CD4-positive, alpha-beta T cell treated with Interleukin-15 for 1 hour (primary cell): ENCODE results near the gene RTN4RL1.
A peak's percentile ranks its signal among the peaks of the same experiment; 100 is the strongest.

Experiments
- DNase-seq: peaks from one replicate; pipeline ENCODE4 v3.0.0-alpha.2; 2020

The RTN4RL1 gene

GRCh38 chr17:2059547-2060384 is 34.6 kb upstream of the RTN4RL1 start:
- no peak for DNase-seq

DNA sequence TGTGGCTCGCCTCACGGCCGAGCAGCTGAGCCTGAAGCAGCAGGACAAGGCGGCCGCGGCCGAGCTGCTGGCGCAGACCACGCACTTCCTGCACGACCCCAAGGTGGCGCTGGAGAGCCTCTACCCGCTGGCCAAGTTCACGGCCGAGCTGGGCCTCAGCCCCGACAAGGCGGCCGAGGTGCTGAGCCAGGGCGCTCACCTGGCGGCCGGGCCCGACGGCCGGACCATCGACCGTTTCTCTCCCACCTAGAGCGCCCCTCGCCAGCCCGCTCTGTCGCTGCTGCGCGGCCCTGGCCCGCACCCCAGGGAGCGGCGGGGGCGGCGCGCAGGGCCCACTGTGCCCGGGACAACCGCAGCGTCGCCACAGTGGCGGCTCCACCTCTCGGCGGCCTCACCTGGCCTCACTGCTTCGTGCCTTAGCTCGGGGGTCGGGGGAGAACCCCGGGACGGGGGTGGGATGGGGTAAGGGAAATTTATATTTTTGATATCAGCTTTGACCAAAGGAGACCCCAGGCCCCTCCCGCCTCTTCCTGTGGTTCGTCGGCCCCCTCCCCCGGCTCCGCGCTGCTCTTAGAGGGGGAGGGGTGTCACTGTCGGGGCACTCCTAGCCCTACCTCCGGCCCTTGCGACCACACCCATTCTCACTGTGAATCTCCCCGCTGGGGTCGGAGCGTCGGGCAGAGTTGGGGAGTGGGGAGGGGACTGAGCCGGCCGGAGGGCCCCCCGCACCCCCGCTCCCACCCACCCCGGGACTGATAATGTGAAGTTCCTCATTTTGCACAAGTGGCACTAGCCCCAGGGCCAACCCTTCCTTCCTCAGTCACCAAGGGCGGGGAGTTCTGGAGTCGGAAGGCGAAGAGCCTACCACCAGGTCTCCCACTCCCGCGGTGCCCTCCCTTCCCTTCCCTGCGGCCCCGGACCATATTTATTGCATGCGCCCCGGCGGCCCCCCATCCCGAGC is 33.7 kb upstream of the RTN4RL1 start:
- DNase-seq: peak; percentile 61

GRCh38 chr17:2057760-2058585 is 32.8 kb upstream of the RTN4RL1 start:
- no peak for DNase-seq

- DNase-seq: no peak
Observed at GRCh38 chr17:2057175-2057759, 32.1 kb upstream of the RTN4RL1 start.

- peak; percentile 49 for DNase-seq
Observed at GRCh38 chr17:2056206-2057174, 31.4 kb upstream of the RTN4RL1 start.

DNA sequence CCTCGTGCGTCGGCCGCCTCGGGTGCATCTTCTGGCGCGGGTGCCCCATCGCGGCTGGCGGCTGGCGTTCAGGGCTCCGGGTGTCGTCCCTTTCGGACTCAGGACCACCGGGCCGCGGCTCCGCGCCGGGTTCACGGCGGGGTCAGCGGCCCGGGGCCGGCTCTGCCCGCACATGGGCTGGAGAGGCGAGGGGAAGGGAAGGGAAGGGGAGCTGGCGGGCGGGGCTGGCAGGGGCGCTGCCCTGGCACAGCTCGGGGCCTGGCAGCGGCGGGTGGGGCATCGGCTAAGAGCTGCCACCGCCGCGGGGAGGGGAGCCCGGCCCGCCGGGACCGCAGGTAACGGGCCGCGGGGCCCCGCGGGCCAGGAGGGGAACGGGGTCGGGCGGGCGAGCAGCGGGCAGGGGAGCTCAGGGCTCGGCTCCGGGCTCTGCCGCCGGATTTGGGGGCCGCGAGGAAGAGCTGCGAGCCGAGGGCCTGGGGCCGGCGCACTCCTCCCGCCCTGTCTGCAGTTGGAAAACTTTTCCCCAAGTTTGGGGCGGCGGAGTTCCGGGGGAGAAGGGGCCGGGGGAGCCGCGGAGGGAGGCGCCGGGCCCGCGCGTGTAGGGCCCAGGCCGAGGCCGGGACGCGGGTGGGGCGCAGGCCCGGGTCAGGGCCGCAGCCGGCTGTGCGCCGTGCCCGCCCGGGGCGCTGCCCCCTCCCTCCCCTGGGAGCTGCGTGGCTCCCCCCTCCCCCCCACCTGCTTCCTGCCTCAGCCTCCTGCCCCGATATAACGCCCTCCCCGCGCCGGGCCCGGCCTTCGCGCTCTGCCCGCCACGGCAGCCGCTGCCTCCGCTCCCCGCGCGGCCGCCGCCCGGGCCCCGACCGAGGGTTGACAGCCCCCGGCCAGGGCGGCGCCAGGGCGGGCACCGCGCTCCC is 30.4 kb upstream of the RTN4RL1 start:
- DNase-seq: no peak

GRCh38 chr17:2054512-2055291 is 29.6 kb upstream of the RTN4RL1 start, which contains the start of gene HIC1:
Gene HIC1, plus strand, starts transcription at chr17:2055103. Its CDS starts 1,588 bp downstream, at chr17:2056691.
- DNase-seq: peak; percentile 77

DNA sequence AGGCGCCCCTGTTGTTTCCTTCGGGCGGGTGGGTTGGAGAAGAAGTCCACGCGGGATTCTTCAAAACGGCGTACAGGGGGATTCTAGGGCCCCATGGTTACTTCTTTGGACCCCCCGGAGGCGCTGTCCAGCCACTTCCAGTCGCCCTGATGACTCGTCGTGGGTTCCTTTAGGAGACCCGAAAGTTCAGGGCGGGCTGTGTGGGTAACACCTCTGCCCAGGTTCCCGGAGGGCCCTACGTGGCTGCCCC is 29.1 kb upstream of the RTN4RL1 start:
- DNase-seq: no peak

DNA sequence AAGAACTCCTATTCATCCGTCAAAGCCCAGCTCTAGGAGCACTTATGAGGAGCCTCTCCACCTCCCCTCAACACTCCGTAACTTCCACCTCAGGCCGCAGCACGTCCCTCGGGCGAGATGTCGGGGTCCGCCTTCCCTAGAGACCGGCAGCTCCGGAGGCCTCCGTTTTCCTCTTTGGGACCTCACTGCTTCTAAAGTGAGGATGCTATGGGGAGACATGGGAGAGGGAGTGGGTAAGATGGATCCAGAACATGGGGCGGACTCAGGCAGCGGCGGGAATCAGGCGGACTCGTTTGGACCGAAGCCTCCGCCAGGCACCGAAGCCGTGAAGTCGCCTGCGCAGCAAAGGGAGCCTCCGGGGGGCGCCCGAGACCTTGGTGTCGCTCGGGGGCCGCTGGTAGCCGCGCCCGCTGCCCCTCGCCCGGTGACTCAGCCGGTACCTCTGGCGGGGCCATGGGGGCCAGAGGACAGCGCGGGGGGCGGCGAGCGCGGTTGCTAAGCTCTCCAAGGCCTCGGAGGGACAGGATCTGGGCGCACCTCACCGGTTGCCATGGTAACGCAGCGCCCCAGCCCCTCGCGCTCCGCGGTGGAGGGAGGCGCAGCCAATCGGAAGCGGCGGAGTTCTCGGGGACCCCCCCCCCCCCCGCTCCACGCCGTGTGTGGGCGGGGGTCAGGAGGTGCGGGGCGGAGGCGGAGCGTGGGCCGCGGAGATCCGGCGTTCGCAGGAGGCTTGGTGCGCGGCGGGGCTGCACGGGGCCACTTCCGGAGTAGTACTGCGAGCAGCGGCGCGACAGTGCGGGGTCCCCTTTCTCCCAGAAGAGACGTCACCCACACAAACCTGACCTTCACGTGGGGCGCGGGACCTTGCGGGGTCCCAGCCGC is 28.5 kb upstream of the RTN4RL1 start:
- peak; percentile 86 for DNase-seq

GRCh38 chr17:2051933-2052559 is 26.9 kb upstream of the RTN4RL1 start:
- no peak for DNase-seq

GRCh38 chr17:2051061-2051932 is 26.2 kb upstream of the RTN4RL1 start:
- DNase-seq: no peak

DNA sequence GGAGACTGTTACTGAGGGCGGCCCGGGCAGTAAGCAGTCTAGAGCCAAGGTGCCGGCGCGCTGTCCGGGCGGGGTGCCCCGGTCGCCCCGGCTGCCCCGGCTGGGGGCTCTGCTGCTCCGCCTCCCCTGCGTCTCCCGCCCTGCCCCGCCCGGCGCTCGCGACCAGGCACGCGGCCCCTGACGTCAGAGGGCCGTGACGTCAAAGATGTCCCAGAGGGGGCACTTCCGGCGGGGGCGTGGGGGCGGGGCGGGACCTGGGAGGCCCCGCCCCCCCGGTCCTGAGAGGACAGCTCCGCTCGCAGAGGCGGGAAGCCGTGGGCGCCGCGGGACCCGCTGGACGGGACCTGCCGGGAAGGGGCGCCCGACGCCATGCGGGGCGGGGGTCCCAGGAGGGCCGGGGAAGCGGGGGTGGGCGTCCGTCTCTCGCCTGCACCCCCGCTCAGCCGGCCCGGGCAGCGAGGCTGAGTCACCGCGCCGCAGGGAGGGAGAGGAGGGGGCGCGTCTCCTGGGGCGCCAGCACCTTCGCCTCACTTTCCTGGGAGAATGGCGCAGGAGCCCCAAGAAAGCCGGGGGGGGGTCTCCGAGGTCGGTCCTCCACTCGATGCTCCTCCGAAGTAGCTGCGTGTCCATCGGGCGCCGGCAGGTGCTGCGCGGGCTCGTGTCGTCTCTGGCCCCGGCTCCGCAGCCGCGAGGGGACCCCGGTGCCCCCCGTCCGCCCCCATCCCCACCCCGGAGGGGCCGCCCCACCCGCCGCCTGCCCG is 25.3 kb upstream of the RTN4RL1 start:
- peak; percentile 80 for DNase-seq

DNA sequence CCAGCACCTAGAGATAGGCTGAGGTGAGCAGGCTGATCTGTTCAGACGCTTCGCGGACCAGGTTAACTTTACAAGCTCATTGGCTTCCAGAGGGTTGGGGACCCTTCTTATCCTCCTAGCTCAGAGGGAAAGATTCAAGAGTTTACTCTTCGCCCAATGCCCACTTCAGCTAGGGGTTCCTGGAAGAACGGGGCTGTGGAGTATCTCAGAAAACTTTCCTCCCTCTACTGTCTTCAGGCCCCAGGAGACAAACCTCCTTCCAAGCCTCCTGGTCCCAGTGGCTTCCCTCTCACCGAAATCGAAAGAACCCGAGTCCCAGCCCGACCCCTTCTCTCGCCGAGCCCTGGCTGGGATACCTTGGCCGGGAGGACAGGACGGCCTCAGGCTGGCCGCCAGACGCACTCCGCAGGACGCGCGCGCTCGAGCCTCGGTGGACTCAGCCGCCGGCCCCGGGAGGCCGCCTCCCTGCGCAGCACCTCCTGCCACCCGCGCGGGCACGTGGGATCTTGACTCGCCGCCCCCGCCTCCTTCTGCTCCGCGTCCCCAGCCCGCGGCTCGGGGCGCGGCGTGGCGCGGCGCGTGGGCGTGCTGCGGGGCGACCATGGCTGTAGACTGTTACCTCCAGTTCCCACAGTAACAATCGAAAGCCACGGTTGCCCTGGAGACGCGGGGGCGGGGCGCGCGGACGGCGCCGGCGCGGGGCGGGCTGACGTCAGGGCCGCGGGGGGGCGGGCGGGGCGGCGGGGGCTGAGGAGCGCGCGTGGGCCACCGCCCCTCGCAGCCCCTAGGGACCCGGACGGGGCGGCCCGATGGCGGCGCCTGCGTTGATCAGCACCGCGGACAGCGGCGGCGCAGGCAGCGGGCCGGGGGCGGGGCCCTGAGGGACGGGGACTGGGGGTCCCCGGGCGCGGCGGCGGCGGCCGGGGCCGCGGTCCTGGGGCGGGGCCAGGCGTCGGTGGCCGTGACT is 24.5 kb upstream of the RTN4RL1 start:
- peak; percentile 93 for DNase-seq

DNA sequence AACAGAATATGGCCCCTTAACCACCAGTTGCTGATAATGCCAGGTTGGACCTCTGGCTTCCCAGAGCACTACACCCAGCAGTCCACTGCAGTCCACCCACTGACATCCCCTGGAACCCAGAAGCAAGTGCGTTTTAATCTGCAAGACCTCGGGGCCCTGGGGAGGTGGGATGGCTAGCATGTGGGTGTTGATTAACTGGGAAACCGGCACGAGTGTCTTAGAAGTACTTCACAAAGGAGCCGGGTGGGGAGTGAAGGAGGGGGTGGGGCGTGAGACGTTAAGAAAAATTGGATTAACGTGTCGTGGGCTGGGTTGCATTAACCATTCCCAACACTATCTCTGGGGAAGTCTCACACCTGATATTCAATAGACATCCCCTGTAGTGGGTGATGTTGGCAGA is 23.7 kb upstream of the RTN4RL1 start:
- no peak for DNase-seq

DNA sequence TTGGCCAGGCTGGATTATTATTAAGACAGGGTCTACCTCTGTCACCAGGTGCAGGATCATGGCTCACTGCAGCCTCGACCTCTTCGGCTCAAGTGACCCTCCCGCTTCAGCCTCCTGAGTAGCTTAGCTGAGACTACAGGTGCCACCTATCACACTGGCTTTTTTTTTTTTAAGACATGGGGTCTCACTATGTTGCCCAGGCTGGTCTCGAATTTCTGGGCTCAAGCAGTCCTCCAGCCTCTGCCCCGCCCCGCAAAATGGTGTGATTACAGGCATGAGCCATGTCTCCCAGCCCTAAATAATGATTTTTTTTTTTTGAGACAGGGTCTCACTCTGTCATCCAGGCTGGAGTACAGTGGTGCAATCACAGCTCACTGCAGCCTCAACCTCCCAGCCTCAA is 22.5 kb upstream of the RTN4RL1 start:
- no peak for DNase-seq
